Measurements from ENCODE around the gene POTEI. TPM values are rescaled to one million over a fixed set of nuclear protein-coding genes. Genes with fewer than 3 reads are reported as not detected.
"Not testable (repeated sequence)": the region's sequence is repeated elsewhere in the genome, so short reads cannot be mapped to it uniquely, and the experiment has no call there.

POTEI gene
- under 1 TPM in 2 of 4 donors, not detected in 2; 0.10 to 0.27 TPM for polyA plus RNA-seq (ENCODE audit: insufficient read length in 4 of 4)

- DNase-seq (ENCODE audit: low read depth in 4 of 4, low spot score in 3 of 4), result not testable (repeated sequence)
Observed at GRCh38 chr2:130509228-130509627, at the start of gene POTEI. Gene POTEI (minus strand): TSS chr2:130509328. CDS start chr2:130509235, 93 bp downstream.

GRCh38 chr2:130556441-130556840 is 47.3 kb upstream of the POTEI start:
- DNase-seq (ENCODE audit: low read depth in 4 of 4, low spot score in 3 of 4), result not testable (repeated sequence)

GRCh38 chr2:130554178-130554577 is 45.0 kb upstream of the POTEI start:
- not testable (repeated sequence) for DNase-seq (ENCODE audit: low read depth in 4 of 4, low spot score in 3 of 4)

GRCh38 chr2:130549475-130549874 is 40.3 kb upstream of the POTEI start:
- DNase-seq (ENCODE audit: low read depth in 4 of 4, low spot score in 3 of 4), result not testable (repeated sequence)

- not testable (repeated sequence) for DNase-seq (ENCODE audit: low read depth in 4 of 4, low spot score in 3 of 4)
Observed at GRCh38 chr2:130548418-130548817, 39.3 kb upstream of the POTEI start.

- DNase-seq (ENCODE audit: low read depth in 4 of 4, low spot score in 3 of 4), result not testable (repeated sequence)
Observed at GRCh38 chr2:130544978-130545377, 35.9 kb upstream of the POTEI start.

GRCh38 chr2:130543785-130544528 is 34.8 kb upstream of the POTEI start:
- DNase-seq (ENCODE audit: low read depth in 4 of 4, low spot score in 3 of 4), result not testable (repeated sequence)

GRCh38 chr2:130542789-130543188 is 33.7 kb upstream of the POTEI start:
- not testable (repeated sequence) for DNase-seq (ENCODE audit: low read depth in 4 of 4, low spot score in 3 of 4)

GRCh38 chr2:130538271-130538670 is 29.1 kb upstream of the POTEI start:
- DNase-seq (ENCODE audit: low read depth in 4 of 4, low spot score in 3 of 4), result not testable (repeated sequence)

GRCh38 chr2:130536654-130537053 is 27.5 kb upstream of the POTEI start:
- not testable (repeated sequence) for DNase-seq (ENCODE audit: low read depth in 4 of 4, low spot score in 3 of 4)

- DNase-seq (ENCODE audit: low read depth in 4 of 4, low spot score in 3 of 4), result not testable (repeated sequence)
Observed at GRCh38 chr2:130531672-130532071, 22.5 kb upstream of the POTEI start.

- not testable (repeated sequence) for DNase-seq (ENCODE audit: low read depth in 4 of 4, low spot score in 3 of 4)
Observed at GRCh38 chr2:130531225-130531624, 22.1 kb upstream of the POTEI start.

- DNase-seq (ENCODE audit: low read depth in 4 of 4, low spot score in 3 of 4), result not testable (repeated sequence)
Observed at GRCh38 chr2:130530212-130530611, 21.1 kb upstream of the POTEI start.

GRCh38 chr2:130529545-130529944 is 20.4 kb upstream of the POTEI start:
- DNase-seq (ENCODE audit: low read depth in 4 of 4, low spot score in 3 of 4), result not testable (repeated sequence)

- not testable (repeated sequence) for DNase-seq (ENCODE audit: low read depth in 4 of 4, low spot score in 3 of 4)
Observed at GRCh38 chr2:130527365-130527967, 18.3 kb upstream of the POTEI start.

GRCh38 chr2:130522390-130522789 is 13.3 kb upstream of the POTEI start:
- DNase-seq (ENCODE audit: low read depth in 4 of 4, low spot score in 3 of 4), result not testable (repeated sequence)

GRCh38 chr2:130520992-130521391 is 11.9 kb upstream of the POTEI start, which contains the start of gene CFC1B:
Gene CFC1B (plus strand): TSS chr2:130521222. CDS start chr2:130521485, 263 bp downstream.
- DNase-seq (ENCODE audit: low read depth in 4 of 4, low spot score in 3 of 4), result not testable (repeated sequence)

- DNase-seq (ENCODE audit: low read depth in 4 of 4, low spot score in 3 of 4), result not testable (repeated sequence)
Observed at GRCh38 chr2:130518516-130519106, 9.5 kb upstream of the POTEI start.

GRCh38 chr2:130511747-130512451 is 2.8 kb upstream of the POTEI start:
- DNase-seq (ENCODE audit: low read depth in 4 of 4, low spot score in 3 of 4), result not testable (repeated sequence)

Measured in left renal pelvis (tissue), 4 donors.